ENCODE measurements around the gene KPNA4.
A peak's percentile ranks its signal among the peaks of the same experiment; 100 is the strongest.
"Not testable (repeated sequence)": the region's sequence is repeated elsewhere in the genome, so short reads cannot be mapped to it uniquely, and the experiment has no call there.

The KPNA4 gene, protein sequence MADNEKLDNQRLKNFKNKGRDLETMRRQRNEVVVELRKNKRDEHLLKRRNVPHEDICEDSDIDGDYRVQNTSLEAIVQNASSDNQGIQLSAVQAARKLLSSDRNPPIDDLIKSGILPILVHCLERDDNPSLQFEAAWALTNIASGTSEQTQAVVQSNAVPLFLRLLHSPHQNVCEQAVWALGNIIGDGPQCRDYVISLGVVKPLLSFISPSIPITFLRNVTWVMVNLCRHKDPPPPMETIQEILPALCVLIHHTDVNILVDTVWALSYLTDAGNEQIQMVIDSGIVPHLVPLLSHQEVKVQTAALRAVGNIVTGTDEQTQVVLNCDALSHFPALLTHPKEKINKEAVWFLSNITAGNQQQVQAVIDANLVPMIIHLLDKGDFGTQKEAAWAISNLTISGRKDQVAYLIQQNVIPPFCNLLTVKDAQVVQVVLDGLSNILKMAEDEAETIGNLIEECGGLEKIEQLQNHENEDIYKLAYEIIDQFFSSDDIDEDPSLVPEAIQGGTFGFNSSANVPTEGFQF

GRCh38 chr3:160565442-160566403 lies at the start of gene KPNA4:
KPNA4 (minus strand) TSS chr3:160565571; CDS start chr3:160565282, 289 bp downstream.
- DNase-seq = peak; percentile 97

DNA sequence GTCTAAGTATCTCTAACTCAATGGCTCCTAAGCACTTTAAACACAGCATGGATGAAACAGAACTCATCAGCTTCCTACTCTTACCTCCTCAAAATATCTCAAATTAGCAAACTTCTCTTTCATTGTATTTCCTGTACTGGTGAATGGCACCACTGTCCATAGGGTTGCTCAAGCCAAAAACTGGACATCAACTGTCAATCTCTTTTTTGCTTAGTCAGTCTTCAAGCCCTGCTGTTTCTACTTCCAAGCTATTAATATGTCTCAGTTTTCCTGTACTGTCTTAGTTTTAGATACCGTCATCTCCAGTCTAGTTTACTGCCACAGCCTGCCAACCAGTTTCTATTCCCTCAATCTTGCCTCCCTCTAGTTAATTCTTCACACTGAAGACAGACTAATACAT lies 48.3 kb upstream of the KPNA4 start:
- DNase-seq = no peak

DNA sequence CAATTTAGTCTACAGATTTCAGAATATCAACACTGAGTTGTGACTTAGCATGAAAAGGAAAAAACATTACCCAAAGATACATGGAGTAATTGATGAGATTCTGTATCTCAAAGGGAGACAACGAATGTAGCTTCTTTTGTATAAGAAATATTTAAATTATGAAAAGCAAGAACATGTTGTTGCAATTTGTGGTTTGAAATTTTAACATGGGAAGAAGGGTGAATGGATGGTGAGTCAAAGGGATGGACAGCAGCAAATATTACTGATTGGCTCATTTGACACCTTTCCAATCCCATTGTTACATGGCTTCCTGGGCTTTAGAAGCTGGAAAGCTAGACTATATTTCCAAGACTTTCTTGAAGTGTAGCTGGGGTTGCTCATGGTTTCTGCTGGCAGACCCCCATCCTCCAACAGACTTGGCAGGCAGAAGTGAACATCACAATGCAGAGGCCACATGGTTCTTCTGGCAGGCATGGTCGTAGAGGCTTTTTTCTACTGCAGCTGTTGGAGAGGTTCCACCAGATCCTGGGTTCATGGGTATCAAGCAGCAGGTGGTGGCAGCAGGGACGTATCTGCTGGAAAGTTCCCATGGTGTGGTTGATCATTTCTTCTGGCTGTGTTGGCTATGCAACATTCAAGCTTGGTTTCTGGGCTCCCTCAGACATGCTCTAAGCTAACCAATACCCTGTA lies 47.2 kb upstream of the KPNA4 start:
- no peak for DNase-seq

GRCh38 chr3:160611141-160611540 lies 45.8 kb upstream of the KPNA4 start:
- DNase-seq = no peak

- no peak for DNase-seq
These were observed 43.5 kb upstream of the KPNA4 start for GRCh38 chr3:160608870-160609269.

DNA sequence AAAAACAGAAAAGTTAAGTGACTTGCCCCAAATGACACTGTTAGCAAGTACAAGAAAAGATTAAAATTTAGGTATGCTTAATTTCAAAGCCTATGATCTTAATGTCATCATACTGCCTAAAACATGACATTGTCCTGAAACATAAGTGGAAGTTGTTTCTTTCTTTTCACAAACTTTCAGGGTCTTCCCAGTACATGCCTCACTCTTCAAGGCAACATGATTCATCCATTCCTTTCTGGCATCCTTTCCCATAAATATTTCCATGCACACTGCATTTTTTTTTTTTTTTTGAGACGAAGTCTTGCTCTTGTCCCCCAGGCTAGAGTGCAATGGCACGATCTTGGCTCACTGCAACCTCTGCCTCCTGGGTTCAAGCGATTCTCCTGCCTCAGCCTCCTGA lies 42.5 kb upstream of the KPNA4 start:
- DNase-seq = no peak

DNA sequence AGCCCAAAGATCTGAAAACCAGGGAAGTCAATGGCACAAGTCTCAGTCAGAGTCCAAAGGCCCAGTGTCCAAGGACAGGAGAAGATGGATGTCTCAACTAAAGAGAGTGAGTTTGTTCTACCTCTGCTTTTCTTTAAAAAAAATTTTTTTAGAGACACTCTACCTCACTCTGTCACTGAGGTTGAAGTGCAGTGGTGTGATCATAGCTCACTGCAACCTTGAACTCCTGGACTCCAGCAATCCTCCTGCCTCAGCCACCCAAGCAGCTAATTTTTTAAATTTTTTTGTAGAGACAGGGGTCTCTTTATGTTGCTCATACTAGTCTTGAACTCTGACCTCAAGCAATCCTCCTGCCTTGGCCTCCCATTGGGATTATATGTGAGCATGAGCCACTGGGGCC lies 39.9 kb upstream of the KPNA4 start:
- DNase-seq = no peak

DNA sequence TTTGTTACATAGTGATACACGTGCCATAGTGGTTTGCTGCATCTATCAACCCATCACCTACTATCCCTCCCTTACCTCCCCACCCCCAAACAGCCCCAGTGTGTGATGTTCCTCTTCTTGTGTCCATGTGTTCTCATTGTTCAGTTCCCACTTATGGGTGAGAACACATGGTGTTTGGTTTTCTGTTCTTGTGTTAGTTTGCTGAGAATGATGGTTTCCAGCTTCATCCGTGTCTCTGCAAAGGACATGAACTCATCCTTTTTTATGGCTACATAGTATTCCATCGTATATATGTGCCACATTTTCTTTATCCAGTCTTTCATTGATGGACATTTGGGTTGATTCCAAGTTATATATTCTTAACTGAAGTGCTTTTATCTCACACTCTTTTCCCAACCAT lies 38.5 kb upstream of the KPNA4 start:
- DNase-seq = not testable (repeated sequence)

- DNase-seq = no peak
These were observed 36.9 kb upstream of the KPNA4 start for GRCh38 chr3:160602259-160602658.

DNA sequence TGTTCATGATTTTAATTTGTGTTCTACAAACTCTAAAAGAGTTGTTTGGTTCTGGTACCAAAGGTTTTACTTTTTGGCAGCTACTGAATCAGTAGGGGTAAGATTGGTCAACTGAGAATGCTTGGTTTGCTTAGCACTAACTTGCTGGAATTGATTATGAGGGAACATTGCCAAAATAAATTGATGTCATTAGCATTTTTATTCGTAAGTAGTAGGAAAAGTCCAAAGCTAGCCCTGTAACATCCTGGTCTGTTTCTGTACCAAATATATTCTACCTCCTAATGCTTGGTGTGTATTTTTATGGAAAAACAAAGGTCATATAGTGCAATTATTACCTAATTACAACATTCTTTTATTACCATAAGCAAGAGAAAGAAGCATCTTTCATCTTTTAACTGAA lies 35.9 kb upstream of the KPNA4 start:
- DNase-seq = no peak

- DNase-seq = no peak
These were observed 33.5 kb upstream of the KPNA4 start for GRCh38 chr3:160598865-160599264.

- no peak for DNase-seq
These were observed 22.7 kb upstream of the KPNA4 start for GRCh38 chr3:160588023-160588422.

DNA sequence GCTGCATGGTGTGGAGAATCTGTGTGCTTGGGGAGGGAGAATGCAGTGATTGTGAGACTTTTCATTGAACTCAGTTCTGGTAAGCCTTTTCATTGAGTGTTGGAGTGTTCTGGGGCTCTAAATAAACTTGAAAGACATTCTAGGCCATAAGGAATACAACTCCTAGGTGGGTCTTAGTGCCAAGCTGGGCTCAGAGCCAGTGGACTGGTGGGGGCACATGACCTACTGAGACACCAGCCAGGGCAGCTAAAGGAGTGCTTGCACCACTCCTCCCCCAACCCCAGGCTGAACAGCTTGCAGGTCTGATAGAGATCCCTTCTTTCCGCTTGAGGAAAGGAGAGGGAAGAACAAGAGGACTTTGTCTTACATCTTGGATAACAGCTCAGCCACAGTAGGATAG lies 21.7 kb upstream of the KPNA4 start:
- DNase-seq = no peak

- DNase-seq = no peak
These were observed 21.3 kb upstream of the KPNA4 start for GRCh38 chr3:160586679-160587078.

- no peak for DNase-seq
These were observed 18.1 kb upstream of the KPNA4 start for GRCh38 chr3:160583451-160583850.

- DNase-seq = no peak
These were observed 15.6 kb upstream of the KPNA4 start for GRCh38 chr3:160580938-160581337.

- DNase-seq = peak; percentile 27
These were observed 12.3 kb upstream of the KPNA4 start for GRCh38 chr3:160577556-160578195.

DNA sequence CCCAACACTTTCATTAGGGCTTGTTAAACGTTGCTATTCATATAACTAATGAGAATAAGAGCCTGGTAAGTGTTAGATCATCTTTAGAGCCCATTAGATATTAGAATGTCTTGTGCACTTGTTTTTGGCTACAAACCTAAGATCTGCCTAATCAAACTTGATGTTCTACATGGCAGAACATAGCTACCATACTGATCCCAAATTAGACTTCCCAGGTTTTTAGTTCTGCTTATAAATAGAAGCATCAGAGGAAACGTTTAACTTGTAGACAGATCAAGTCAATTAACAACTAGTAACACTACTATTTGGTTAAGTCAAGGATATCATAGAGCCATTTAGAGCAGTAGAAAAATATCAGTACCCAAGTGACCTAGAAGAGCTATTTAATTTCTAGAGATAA lies 11.7 kb upstream of the KPNA4 start:
- no peak for DNase-seq

DNA sequence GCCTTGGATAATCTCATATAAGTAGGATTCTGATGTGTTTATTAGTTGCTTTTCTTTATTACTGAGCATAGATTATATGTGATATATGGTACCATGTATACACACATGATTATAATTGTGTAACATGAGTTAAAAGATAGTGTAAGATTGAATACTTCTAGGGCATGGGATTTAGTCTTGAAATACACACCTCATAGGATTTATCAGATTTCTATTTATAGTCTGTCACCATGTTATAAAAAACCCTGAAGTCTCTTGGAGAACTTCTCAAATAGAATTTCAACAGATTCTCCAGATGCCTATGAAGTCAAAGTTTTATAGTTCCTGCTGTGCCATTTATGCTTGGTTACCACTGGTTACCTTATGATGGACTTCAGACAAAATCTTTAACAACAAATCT lies 11.2 kb upstream of the KPNA4 start:
- DNase-seq = no peak

DNA sequence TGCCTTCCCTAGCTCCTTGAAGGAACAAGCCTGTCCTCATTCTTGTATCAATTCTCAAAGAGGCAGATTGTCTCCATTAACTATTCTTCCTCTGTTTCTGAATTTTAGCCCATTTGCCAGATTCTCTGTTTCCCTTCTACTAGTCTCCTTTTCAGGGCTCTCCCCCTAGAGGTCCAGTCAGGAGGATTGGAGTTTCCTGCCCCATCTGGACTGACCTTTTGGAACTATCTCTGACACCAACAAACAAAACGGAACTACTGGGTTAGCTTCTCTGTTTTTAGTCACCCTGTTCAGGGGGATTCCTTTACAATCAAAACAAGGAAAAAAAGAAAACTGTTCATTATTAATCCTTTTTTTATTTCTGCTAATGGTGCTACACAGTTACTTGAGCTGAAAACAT lies 10.2 kb upstream of the KPNA4 start:
- DNase-seq = no peak

- DNase-seq = no peak
These were observed 9.3 kb upstream of the KPNA4 start for GRCh38 chr3:160574636-160575035.

DNA sequence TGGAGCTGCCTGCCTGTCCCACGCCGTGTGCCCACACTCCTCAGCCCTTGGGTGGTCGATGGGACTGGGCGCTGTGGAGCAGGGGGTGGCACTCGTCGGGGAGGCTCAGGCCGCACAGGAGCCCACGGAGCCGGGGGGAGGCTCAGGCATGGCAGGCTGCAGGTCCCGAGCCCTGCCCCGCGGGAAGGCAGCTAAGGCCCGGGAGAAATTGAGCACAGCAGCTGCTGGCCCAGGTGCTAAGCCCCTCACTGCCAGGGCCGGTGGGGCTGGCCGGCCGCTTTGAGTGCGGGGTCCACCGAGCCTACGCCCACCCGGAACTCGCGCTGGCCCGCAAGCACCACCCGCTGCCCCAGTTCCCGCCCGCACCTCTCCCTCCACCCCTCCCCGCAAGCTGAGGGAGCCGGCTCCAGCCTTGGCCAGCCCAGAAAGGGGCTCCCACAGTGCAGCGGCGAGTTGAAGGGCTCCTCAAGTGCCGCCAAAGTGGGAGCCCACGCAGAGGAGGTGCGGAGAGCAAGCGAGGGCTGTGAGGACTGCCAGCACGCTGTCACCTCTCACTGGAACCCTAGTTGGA lies 8.7 kb upstream of the KPNA4 start:
- DNase-seq = not testable (repeated sequence)
